T-cell (primary cell): ENCODE results near the gene BTBD6. TPM values are rescaled to one million over a fixed set of nuclear protein-coding genes. Genes with fewer than 3 reads are reported as not detected.

Experiments
- ATAC-seq, 4 experiments: fragments of 200-7000 bp in 3 of 4; fragments of 150-1000 bp in 1 of 4; cut with Tn5 transposase; replicated peaks in 1 of 4; 1 replicate in 3 of 4; 2 replicates in 1 of 4; pipeline ENCODE4 v1.10.0; 2021; ENCODE audit warnings: moderate library complexity in 3 of 4, mild to moderate bottlenecking in 2 of 4, moderate number of reproducible peaks in 1 of 4
- CTCF ChIA-PET, 2 donors: fragments of 300-600 bp; sonication (Branson Sonifier 250); formaldehyde crosslinking; loops; one replicate each; lab custom pipeline; 2022; ENCODE audit warnings: antibody characterized with exemption in 2 of 2; lab: Charles Lee
- POLR2A ChIA-PET, 2 donors: fragments of 300-600 bp; sonication (Branson Sonifier 250); formaldehyde crosslinking; loops; one replicate each; lab custom pipeline; 2022; ENCODE audit warnings: antibody characterized with exemption in 2 of 2; lab: Charles Lee
- DNase-seq, 35 experiments: peaks; one replicate each; pipeline versions ENCODE4 v3.0.0 to v3.0.0-alpha.2; 2013 to 2023
- H3K27ac ChIP-seq: one replicate; pipeline ENCODE4 v1.5.1; 2013; ENCODE audit warnings: low read length
- H3K27me3 ChIP-seq, 2 experiments: replicated peaks in 1 of 2; 1 replicate in 1 of 2; 2 replicates in 1 of 2; pipeline versions ENCODE4 v1.6.1 to v1.7.0; 2013; ENCODE audit warnings: low read length in 1 of 2, mixed read lengths in 1 of 2; ENCODE audit not compliant: control insufficient read depth in 2 of 2, insufficient read depth in 2 of 2; ENCODE audit errors: extremely low read depth in 1 of 2
- H3K36me3 ChIP-seq, 2 donors: 1 replicate in 1 of 2; 2 replicates in 1 of 2; pipeline versions ENCODE4 v1.6.1 to v1.7.0; 2013; ENCODE audit warnings: low read length in 1 of 2; ENCODE audit not compliant: control insufficient read depth in 2 of 2, insufficient read depth in 1 of 2; ENCODE audit errors: extremely low read depth in 1 of 2
- H3K4me1 ChIP-seq, 2 experiments: 1 replicate in 1 of 2; 2 replicates in 1 of 2; pipeline versions ENCODE4 v1.6.1 to v1.7.0; 2013; ENCODE audit warnings: low read length in 2 of 2, mixed read lengths in 1 of 2; ENCODE audit not compliant: insufficient read depth in 2 of 2, control insufficient read depth in 1 of 2; ENCODE audit errors: extremely low read depth in 1 of 2
- H3K4me3 ChIP-seq, 2 donors: 1 replicate in 1 of 2; 2 replicates in 1 of 2; pipeline versions ENCODE4 v1.5.1 to v1.7.0; 2013; ENCODE audit warnings: mild to moderate bottlenecking in 2 of 2, low read length in 1 of 2, moderate library complexity in 1 of 2; ENCODE audit not compliant: control insufficient read depth in 1 of 2; ENCODE audit errors: extremely low read depth in 1 of 2
- H3K9me3 ChIP-seq: 2 replicates; pipeline ENCODE4 v1.7.0; 2013
- H3K27ac Mint-ChIP-seq, 2 donors: one replicate each; pipeline ENCODE4 v1.8.0; 2020 to 2021; ENCODE audit warnings: mild to moderate bottlenecking in 2 of 2, mixed read lengths in 2 of 2
- H3K27me3 Mint-ChIP-seq, 2 donors: one replicate each; pipeline ENCODE4 v1.8.0; 2021 to 2022; ENCODE audit warnings: mixed read lengths in 2 of 2
- H3K36me3 Mint-ChIP-seq: one replicate; pipeline ENCODE4 v1.8.0; 2021; ENCODE audit warnings: mixed read lengths
- H3K4me1 Mint-ChIP-seq, 3 donors: one replicate each; pipeline ENCODE4 v1.8.0; 2020 to 2022; ENCODE audit warnings: mixed read lengths in 3 of 3, mild to moderate bottlenecking in 1 of 3
- H3K4me3 Mint-ChIP-seq, 3 donors: one replicate each; pipeline ENCODE4 v1.8.0; 2020 to 2022; ENCODE audit warnings: mild to moderate bottlenecking in 3 of 3, mixed read lengths in 3 of 3, moderate library complexity in 3 of 3
- H3K9me3 Mint-ChIP-seq, 3 donors: one replicate each; pipeline ENCODE4 v1.8.0; 2020 to 2022; ENCODE audit warnings: mixed read lengths in 3 of 3
- WGBS: methylation state at CpG from one replicate; pipeline ENCODE4 v1.1.5; 2013; ENCODE audit warnings: missing lambda C conversion rate; ENCODE audit not compliant: insufficient coverage; 5-methylcytosine and 5-hydroxymethylcytosine counted together
- total RNA-seq, 35 experiments: library from RNA in 6 of 35; stranded (reverse) in 6 of 35; fragments of 120-200 nt in 1 of 35; gene quantifications; one replicate each; pipeline versions ENCODE4 v1.2.1 to v1.2.4 and lab custom pipeline; 2013 to 2026

Gene BTBD6
- total RNA-seq, 5 donors from 2014 or later (not counting 1 experiment from before 2014, with no cell fraction given) = 36.0 to 55.1 (median 43.3) TPM

DNA sequence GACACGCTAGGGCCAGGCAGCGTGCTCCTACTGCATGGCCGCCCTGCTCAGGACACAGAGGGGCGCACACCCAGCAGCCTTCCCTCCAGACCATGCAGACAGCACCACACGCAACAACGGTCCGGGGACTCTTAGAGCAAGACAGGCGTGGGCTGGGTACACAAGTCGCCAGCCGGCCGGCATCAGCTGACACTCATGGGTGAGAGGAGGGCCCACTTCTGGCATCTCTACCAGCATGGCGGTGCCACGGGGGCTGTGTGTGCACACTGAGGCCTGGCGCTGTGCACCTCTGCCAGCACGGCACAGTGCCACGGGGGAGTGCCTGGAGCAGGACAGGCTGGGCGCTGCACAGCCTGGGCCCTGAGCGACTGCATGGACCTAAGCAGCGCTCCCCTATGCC is 6.7 kb upstream of the BTBD6 start:
- Histone ChIP-seq H3K36me3 (peaks cover 5 to 15% of the 10 kb centered on the region in 2 donors), H3K27me3 (no peaks in the 10 kb centered on the region), H3K4me1 (peaks cover 0 to 3% of the 10 kb centered on the region in 2 experiments), H3K4me3 (no peak overlapping the region), H3K9me3 (no peaks in the 10 kb centered on the region), H3K27ac (no peak overlapping the region)
- no peaks in the 10 kb centered on the region for H3K27me3 Mint-ChIP-seq
- H3K36me3 Mint-ChIP-seq = peaks cover 4% of the 10 kb centered on the region
- WGBS = 100% methylated on average over 19 of the region's 19 CpGs
- DNase-seq (no peak), ATAC-seq (no peak)
- ChIA-PET CTCF (no interaction called here), POLR2A (no interaction called here)
- H3K27ac Mint-ChIP-seq = no peak overlapping the region
- peaks cover 10 to 16% (median 12%) of the 10 kb centered on the region in 3 donors for H3K4me1 Mint-ChIP-seq
- H3K4me3 Mint-ChIP-seq = no peak overlapping the region
- H3K9me3 Mint-ChIP-seq = no peaks in the 10 kb centered on the region

DNA sequence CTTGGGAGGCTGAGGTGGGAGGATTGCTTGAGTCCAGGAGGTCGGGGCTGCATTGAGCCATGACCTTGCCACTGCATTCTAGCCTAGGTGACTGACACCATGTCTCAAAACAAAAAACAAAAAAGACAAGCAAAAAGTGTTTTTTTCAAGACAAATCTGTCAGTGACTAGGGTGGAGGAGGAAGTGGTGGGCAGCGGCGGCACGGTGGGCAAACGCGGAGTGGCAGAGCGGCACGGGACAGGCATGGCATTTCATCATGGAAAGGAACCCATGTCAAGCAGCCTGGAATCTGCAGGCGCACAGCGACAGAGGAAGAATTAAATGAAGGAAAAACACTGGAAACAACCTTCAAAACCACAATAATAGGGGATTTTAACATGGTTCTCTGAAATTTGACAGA is 4.0 kb upstream of the BTBD6 start:
- 92% methylated on average over 7 of the region's 10 CpGs for WGBS
- Mint-ChIP-seq H3K9me3 (no peaks in the 10 kb centered on the region), H3K27ac (no peak overlapping the region), H3K27me3 (no peaks in the 10 kb centered on the region), H3K4me1 (peaks cover 23 to 27% (median 25%) of the 10 kb centered on the region in 3 donors), H3K4me3 (no peak overlapping the region), H3K36me3 (peaks cover 6% of the 10 kb centered on the region)
- Histone ChIP-seq H3K9me3 (no peaks in the 10 kb centered on the region), H3K27ac (no peak overlapping the region), H3K27me3 (no peaks in the 10 kb centered on the region), H3K4me1 (peaks cover 2 to 22% of the 10 kb centered on the region in 2 experiments), H3K4me3 (no peak overlapping the region), H3K36me3 (peaks cover 5 to 18% of the 10 kb centered on the region in 2 donors)
- ATAC-seq (no peak), DNase-seq (no peak)
- ChIA-PET POLR2A (no interaction called here), CTCF (no interaction called here)

DNA sequence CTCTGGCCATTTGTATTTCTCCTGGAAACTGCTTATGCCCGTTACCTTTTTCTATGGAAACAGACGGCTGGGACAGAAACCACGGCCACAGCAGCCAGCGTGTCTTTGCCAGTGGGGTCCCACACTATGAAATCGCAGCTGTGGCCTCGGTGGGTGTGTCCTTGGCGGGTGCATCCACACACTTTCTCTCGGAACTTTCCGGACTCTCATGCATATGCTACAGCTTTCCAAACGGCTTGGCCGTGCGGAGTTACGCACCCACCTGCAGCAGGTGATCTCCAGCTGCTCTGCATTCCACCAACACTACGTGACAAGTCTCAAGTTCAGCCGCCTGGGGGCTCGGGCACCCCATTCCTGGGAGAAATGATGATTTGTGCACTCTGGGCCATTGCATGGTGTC is 1.3 kb upstream of the BTBD6 start:
- WGBS = 97% methylated on average over 16 of the region's 16 CpGs
- ATAC-seq (no peak), DNase-seq (no peak)
- CTCF ChIA-PET = no interaction called here
- Mint-ChIP-seq H3K9me3 (no peaks in the 10 kb centered on the region), H3K36me3 (peaks cover 12% of the 10 kb centered on the region), H3K27me3 (no peaks in the 10 kb centered on the region), H3K27ac (peak overlapping the region in 1 of 2 donors; percentile 44), H3K4me1 (peaks cover 29 to 44% (median 39%) of the 10 kb centered on the region in 3 donors), H3K4me3 (peak overlapping the region; percentile 72 to 78 (median 78))
- Histone ChIP-seq H3K27ac (no peak overlapping the region), H3K9me3 (no peaks in the 10 kb centered on the region), H3K4me1 (peaks cover 2 to 35% of the 10 kb centered on the region in 2 experiments), H3K4me3 (no peak overlapping the region), H3K36me3 (peaks cover 17 to 27% of the 10 kb centered on the region in 2 donors), H3K27me3 (no peaks in the 10 kb centered on the region)
- POLR2A ChIA-PET = no interaction called here

DNA sequence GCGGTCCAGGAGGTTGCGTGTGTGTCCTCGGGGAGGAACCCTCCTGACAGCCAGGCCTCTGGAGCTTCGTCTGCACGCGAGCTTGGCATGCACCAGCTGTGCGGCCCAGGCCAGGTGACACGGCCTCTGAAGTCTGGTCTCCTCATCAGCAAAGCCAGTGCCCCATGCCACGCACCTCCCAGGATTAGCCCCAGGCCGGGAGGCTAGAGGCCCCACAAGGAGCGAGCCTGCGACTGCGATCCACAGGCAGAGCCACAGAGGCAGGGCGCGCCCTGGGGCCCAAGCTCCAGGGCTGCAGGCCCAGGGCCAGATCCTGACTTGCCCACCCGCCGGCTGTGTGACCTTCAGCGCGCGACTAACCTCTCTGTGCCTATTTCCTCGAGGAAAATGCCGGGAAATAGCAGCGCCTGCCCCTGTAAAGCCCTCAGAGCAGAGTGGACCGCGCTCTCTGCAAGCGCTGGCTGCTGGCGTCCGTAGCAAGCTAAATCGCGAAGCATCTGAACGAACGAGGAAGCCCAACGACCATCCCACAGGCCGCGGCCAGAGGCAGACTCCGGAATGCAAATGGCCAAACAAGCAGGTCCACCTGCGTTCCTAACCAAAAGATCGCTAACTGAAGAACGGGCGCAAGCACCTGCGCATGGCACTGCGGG is 492 bp upstream of the BTBD6 start:
- POLR2A ChIA-PET = interaction anchor here in 1 of 2 donors (1.3 kb wide), 1 partner anchor 183 kb away, joined by 4 read pairs; the partner anchor contains the start of gene GPR132
- peak overlapping the region; percentile 72 to 78 (median 78) for H3K4me3 Mint-ChIP-seq
- ATAC-seq = peak in 2 of 4 experiments; percentile 2 to 6
- peak overlapping the region; percentile 54 for H3K27ac ChIP-seq
- CTCF ChIA-PET = interaction anchor here in 1 of 2 donors (0.5 to 2.0 kb wide), 2 partner anchors 53 to 104 kb away, joined by 3 to 8 read pairs; partner anchors contain the start of gene BRF1
- WGBS = 51% methylated on average over 42 of the region's 42 CpGs
- no peaks in the 10 kb centered on the region for H3K9me3 Mint-ChIP-seq
- H3K4me1 ChIP-seq = peaks cover 2 to 35% of the 10 kb centered on the region in 2 experiments
- peaks cover 14% of the 10 kb centered on the region for H3K36me3 Mint-ChIP-seq
- no peaks in the 10 kb centered on the region for H3K9me3 ChIP-seq
- no peaks in the 10 kb centered on the region for H3K27me3 ChIP-seq
- no peak for DNase-seq
- H3K27me3 Mint-ChIP-seq = no peaks in the 10 kb centered on the region
- peaks cover 17 to 32% of the 10 kb centered on the region in 2 donors for H3K36me3 ChIP-seq
- peaks cover 29 to 44% (median 39%) of the 10 kb centered on the region in 3 donors for H3K4me1 Mint-ChIP-seq
- H3K27ac Mint-ChIP-seq = peak overlapping the region in 1 of 2 donors; percentile 69
- H3K4me3 ChIP-seq = peak overlapping the region; percentile 57 to 64

DNA sequence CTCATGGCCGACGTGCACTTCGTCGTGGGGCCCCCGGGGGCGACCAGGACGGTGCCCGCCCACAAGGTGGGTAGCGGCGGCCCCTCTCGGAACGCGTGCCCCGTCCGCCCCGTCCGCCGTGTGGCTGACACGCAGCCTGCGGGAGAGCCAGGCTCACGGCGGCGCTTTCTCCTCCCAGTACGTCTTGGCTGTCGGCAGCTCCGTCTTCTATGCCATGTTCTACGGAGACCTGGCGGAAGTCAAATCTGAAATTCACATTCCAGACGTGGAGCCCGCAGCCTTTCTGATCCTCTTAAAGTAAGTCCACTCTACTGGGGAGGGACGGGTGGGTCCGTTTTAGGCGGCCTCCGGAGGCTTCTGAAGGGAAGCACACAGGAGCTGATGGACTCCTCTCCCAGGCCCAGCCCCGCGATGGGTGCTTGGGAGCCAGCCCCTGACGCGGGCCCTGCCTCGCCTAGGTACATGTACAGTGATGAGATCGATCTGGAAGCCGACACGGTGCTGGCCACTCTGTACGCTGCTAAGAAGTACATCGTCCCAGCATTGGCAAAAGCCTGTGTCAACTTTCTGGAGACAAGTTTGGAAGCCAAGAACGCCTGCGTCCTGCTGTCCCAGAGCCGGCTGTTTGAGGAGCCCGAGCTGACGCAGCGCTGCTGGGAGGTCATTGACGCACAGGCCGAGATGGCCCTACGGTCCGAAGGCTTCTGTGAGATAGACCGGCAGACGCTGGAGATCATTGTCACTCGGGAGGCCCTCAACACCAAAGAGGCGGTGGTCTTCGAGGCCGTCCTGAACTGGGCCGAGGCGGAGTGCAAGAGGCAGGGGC is 1.1 kb downstream of the BTBD6 start:
- Histone ChIP-seq H3K4me3 (peak overlapping the region in 1 of 2 donors; percentile 17), H3K9me3 (no peaks in the 10 kb centered on the region), H3K4me1 (peaks cover 2 to 35% of the 10 kb centered on the region in 2 experiments), H3K27me3 (no peaks in the 10 kb centered on the region), H3K36me3 (peaks cover 17 to 34% of the 10 kb centered on the region in 2 donors), H3K27ac (no peak overlapping the region)
- Mint-ChIP-seq H3K4me3 (peak overlapping the region; percentile 64 to 79 (median 68)), H3K36me3 (peaks cover 16% of the 10 kb centered on the region), H3K9me3 (no peaks in the 10 kb centered on the region), H3K27me3 (no peaks in the 10 kb centered on the region), H3K27ac (peak overlapping the region; percentile 44 to 55), H3K4me1 (peaks cover 26 to 42% (median 37%) of the 10 kb centered on the region in 3 donors)
- ChIA-PET POLR2A (interaction anchor here in 1 of 2 donors (0.6 kb wide), 1 partner anchor 152 kb away, joined by 3 read pairs; no protein-coding TSS in a partner anchor), CTCF (interaction anchor here in 1 of 2 donors (1.3 to 2.0 kb wide), 2 partner anchors 47 to 103 kb away, joined by 5 to 8 read pairs; no protein-coding TSS in a partner anchor)
- WGBS = 68% methylated on average over 59 of the region's 62 CpGs
- no peak for ATAC-seq
- DNase-seq = peak in 1 of 35 experiments; percentile 4

DNA sequence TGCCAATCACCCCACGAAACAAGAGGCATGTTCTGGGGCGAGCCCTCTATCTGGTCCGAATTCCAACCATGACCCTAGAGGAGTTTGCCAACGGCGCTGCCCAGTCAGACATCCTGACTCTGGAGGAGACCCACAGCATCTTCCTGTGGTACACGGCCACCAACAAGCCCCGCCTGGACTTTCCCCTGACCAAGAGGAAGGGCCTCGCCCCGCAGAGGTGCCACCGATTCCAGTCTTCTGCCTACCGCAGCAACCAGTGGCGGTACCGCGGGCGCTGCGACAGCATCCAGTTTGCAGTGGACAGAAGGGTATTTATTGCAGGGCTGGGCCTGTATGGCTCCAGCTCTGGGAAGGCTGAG is 1.7 kb downstream of the BTBD6 start:
- H3K27ac Mint-ChIP-seq = peak overlapping the region in 1 of 2 donors; percentile 44
- H3K36me3 Mint-ChIP-seq = peaks cover 15% of the 10 kb centered on the region
- ChIA-PET CTCF (no interaction called here), POLR2A (no interaction called here)
- H3K4me1 Mint-ChIP-seq = peaks cover 23 to 41% (median 37%) of the 10 kb centered on the region in 3 donors
- Histone ChIP-seq H3K4me1 (peaks cover 2 to 35% of the 10 kb centered on the region in 2 experiments), H3K27me3 (no peaks in the 10 kb centered on the region), H3K27ac (no peak overlapping the region), H3K9me3 (no peaks in the 10 kb centered on the region), H3K4me3 (no peak overlapping the region), H3K36me3 (peaks cover 15 to 34% of the 10 kb centered on the region in 2 donors)
- DNase-seq = no peak
- H3K27me3 Mint-ChIP-seq = no peaks in the 10 kb centered on the region
- H3K4me3 Mint-ChIP-seq = peak overlapping the region; percentile 64 to 79 (median 68)
- H3K9me3 Mint-ChIP-seq = no peaks in the 10 kb centered on the region
- no peak for ATAC-seq
- 98% methylated on average over 14 of the region's 16 CpGs for WGBS
